GM12872 (cell line): ENCODE results near the gene SLC39A11.

ENCODE experiments used
- TF ChIP-seq, protein P1 (sequence below): IDR thresholded peaks from 3 replicates; pipeline ENCODE4 v1.5.1; 2011; ENCODE audit warnings: low read depth, mild to moderate bottlenecking, low read length, moderate library complexity; ENCODE audit not compliant: insufficient read depth

SLC39A11 gene

DNA sequence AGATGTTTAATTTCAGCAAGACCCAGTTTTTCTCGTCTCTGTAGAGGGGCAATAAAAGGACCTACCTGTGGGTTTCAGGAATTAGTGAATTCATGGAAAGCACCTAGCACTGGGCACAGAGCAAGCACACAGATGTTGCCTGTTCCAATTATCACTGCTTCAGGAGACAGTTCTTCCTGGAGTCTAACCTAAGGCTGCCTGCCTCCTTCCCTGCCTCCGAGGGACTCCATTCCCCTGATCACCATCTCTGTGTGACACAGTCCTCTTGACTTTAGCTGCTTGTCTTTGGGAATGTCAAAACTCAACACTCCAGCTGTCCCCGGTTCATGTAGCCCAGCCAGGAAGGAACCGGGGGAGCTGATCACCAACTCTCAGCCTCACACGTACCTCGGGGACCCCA, 474.9 kb downstream of the SLC39A11 start:
- TF ChIP-seq, protein P1, sequence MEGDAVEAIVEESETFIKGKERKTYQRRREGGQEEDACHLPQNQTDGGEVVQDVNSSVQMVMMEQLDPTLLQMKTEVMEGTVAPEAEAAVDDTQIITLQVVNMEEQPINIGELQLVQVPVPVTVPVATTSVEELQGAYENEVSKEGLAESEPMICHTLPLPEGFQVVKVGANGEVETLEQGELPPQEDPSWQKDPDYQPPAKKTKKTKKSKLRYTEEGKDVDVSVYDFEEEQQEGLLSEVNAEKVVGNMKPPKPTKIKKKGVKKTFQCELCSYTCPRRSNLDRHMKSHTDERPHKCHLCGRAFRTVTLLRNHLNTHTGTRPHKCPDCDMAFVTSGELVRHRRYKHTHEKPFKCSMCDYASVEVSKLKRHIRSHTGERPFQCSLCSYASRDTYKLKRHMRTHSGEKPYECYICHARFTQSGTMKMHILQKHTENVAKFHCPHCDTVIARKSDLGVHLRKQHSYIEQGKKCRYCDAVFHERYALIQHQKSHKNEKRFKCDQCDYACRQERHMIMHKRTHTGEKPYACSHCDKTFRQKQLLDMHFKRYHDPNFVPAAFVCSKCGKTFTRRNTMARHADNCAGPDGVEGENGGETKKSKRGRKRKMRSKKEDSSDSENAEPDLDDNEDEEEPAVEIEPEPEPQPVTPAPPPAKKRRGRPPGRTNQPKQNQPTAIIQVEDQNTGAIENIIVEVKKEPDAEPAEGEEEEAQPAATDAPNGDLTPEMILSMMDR = no peak

DNA sequence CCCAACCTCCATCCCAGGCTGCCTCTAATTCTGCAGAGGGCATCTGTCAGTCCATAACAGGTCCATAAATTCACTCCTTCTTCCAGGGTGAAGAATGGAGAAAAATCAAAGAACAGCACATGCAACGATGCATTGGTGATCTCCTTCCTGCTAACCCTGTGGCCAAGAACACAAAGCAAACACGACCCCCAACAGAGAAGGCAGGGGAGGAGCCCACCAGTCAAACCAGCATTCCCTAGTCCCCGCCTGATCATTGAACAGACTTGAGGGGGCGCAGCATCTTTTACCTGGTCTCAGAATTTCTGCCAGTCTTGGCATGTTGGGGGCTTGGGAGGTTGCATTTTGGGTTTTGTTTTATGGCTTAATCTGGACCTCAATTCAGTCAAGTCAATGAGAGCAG, 476.0 kb downstream of the SLC39A11 start:
- TF ChIP-seq, protein P1 = no peak

DNA sequence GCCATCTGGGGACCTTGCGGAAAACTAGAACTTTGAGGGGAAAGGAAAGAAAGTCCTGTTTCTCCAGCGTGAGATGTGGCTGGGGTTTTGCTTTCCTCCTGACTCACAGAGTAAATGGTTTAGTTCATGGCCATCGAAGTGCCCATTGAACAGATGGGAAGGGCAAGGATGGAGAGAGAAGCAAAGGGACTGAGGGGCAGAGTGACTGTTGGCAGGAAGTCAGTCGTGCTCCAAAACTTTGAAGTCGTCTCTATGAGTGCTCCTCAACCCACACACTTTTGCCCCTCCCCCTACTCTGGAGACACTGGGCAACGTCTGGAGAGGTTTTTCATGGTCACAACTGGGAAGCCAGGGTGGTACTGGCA, 476.9 kb downstream of the SLC39A11 start:
- TF ChIP-seq, protein P1 = no peak

DNA sequence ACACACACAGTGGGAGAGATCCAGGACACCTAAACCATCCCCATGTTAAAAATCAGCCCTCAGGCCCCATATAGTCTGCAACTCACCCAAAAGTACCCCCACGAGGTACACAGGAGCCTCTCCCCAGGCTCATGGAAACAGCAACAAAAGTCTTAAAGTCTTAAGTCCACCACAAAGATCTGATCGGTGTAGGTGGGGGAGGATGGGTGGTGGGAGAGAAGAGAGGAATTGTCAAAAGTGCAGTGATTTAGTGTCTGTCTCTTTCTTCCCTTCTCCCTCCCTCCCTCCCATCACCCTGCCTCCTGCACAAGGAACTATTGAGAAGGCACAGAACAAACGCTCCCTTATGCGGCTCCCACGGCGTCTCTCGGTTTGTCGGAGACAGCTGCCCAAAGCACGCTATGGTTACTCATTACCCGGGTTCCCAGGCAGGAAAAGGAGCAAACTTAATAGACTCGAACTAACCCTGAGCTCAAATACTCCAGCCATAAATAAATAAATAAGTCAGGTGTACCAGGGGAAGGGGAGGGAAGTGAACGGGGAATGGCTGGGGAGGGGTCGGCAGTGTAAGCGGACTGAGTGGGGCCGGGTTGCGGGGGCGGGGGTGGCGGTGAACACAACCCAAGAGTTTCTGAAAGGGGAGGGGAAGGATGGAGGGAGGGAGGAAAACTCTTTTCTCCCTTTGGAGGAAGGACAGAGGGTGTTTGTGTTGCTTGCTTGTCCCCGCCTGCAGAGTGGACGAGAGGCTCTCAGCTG, 477.4 kb downstream of the SLC39A11 start:
- TF ChIP-seq, protein P1 = no peak

DNA sequence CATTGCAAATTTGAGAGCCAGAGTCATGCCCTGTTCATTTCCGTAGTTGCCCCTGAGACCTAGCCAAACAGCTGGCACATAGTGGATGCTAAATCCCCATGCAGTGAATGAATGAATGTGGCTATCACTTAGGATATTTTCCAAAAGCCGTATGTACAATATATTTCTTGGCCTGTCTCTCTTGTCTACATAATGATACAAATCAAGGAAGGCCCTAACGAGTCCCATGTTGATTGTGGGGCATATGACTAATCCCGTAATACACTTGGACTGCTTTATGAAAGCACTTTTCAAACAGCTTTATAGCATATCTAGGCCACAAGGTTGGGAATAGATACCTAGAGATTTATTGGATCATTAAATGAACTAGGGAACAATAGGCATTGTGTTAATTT, 478.0 kb downstream of the SLC39A11 start:
- TF ChIP-seq, protein P1 = no peak

DNA sequence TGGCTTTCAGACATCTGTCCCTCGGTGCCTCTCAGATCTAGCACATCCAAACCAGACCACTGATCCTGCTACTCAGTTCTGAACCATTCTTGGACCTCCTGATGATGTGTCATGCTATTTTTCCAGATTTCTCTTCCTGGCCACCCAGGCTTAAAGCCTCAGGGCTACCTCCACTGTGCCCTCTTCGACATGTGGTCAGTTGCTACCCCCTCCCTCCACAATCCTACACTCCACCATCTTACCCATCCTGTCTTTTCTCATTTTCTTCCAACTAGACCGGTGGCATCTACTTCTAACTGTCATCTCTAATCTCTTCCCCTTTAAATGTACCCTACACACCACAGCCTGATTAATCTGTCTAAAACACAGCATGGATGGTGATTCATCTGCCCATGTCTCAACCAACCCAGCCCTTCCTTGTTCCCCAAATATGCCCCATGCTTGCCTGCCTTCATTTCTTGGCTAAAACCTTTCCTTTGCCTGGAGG, 478.6 kb downstream of the SLC39A11 start:
- TF ChIP-seq, protein P1 = no peak

DNA sequence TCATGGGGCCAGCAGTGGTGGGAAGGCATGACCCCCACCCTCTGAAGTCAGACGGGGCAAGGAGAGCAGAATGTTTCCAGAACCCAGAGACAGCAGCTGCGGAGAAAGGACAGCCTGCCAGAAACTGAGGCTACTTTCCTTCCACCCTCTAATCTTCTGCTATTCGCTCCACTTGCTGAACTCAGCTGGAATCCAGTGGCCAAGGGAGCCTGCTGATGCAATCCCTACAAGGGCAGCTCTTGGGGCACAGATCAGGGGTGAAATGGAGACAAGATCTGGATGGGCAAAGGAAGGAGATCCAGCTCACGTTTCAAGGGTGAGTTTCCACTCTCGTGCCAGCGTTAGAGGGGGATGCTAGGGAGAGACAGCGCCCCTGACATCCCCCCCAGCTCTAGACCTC, 479.1 kb downstream of the SLC39A11 start:
- TF ChIP-seq, protein P1 = no peak
